ENCODE data around the gene WRAP53.
"Not testable (repeated sequence)": the region's sequence is repeated elsewhere in the genome, so short reads cannot be mapped to it uniquely, and the experiment has no call there.

Gene WRAP53

DNA sequence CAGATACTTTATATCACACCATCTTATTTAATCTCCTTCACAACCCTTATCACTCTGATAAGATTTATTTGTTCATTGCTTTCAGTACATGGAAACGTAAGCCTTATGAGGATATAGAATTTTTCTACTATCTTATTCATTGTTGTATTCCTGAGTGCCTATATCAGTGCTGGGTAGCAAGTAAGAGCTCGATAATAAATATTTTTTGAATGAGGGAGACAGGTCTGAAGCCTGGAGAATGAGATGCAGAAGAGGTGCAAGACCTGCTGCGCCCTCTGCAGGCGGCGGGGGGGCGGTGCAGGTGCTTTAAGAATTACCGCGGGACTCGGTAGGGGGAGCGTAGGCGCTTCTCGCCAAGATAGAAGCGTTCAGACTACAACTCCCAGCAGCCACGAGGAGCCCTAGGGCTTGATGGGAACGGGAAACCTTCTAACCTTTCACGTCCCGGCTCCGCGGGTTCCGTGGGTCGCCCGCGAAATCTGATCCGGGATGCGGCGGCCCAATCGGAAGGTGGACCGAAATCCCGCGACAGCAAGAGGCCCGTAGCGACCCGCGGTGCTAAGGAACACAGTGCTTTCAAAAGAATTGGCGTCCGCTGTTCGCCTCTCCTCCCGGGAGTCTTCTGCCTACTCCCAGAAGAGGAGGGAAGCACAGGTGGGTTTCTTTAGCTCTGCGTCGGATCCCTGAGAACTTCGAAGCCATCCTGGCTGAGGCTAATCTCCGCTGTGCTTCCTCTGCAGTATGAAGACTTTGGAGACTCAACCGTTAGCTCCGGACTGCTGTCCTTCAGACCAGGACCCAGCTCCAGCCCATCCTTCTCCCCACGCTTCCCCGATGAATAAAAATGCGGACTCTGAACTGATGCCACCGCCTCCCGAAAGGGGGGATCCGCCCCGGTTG, at the start of gene WRAP53:
WRAP53 (plus strand) TSS at position 570 of the 900 bp plus-strand sequence; CDS start at position 742, 172 bp downstream.
- DNase-seq (ENCODE audit: low read depth): peak; percentile 99

DNA sequence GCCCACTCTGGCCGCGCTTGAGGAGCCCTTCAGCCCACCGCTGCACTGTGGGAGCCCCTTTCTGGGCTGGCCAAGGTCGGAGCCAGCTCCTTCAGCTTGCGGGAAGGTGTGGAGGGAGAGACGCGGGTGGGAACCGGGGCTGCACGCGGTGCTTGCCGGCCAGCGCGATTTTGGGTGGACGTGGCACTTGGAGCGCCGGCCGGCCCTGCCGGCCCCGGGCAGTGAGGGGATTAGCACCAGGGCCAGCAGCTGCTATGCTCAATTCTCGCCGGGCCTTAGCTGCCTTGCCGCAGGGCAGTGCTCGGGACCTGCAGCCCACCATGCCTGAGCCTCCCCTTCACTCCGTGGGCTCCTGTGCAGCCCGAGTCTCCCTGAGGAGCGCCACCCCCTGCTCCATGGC, 47.5 kb upstream of the WRAP53 start:
- no peak for DNase-seq (ENCODE audit: low read depth)

DNA sequence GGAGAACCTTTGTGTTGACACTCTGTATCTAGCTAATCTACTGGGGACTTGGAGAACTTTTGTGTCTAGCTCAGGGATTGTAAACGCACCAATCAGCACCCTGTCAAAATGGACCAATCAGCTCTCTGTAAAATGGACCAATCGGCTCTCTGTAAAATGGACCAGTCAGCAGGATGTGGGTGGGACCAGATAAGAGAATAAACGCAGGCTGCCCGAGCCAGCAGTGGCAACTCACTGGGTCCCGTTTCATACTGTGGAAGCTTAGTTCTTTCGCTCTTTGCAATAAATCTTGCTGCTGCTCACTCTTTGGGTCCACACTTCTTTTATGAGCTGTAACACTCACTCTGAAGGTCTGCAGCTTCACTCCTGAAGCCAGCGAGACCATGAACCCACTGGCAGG, 46.6 kb upstream of the WRAP53 start:
- DNase-seq (ENCODE audit: low read depth): not testable (repeated sequence)

DNA sequence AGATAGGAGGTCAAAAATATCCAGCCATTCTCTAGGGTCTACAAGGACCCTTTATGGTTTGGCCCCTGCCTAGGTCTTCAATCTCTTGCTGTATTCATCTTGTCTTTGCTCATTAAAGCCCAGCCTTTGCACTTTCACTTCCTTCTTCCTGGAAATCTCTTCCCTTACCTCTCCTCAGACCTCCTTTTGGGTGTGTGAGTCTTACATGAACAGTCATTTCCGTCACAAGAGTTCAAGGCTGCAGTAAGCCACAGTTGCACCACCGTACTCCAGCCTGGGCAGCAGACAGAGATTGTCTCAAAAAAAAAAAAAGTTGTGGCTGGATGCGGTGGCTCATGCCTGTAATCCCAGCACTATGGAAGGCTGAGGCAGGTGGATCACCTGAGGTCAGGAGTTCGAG, 43.5 kb upstream of the WRAP53 start:
- DNase-seq (ENCODE audit: low read depth): no peak

DNA sequence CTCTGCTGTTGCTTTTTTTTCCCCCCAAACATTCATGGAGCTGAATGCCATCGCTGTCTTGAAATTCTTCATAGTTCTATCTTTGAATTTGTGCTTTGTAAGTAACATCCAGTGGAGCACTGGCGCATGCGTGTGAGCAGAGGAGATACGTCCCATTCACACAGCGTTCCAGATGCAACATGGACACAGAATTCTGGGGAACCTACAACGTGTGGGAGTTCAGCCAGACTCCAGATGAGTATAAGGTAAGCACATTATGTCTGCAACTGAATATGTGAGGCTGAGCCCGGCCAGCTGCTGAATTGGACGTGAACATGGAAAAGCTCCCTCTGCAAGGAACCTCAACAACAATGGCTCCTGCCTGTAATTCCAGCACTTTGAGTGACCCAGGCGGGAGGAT, 41.8 kb upstream of the WRAP53 start:
- no peak for DNase-seq (ENCODE audit: low read depth)

DNA sequence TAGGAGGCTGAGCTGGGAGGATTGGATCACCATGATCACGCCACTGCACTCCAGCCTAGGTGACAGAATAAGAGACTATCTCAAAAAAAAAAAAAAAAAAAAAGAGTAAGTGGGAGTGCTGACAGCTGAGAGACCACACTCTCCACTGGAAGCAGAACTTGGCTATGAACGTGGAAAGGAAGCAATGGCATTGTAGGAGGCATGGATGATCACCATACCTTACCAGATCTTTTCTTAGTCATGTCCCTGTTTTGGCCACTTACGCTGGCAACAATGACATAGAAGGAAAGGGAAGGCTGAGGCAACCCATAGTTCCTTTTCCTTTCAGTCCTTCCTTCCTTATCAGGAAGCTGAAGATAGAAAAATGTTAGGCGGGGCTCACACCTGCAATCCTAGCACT, 41.3 kb upstream of the WRAP53 start:
- DNase-seq (ENCODE audit: low read depth): no peak

DNA sequence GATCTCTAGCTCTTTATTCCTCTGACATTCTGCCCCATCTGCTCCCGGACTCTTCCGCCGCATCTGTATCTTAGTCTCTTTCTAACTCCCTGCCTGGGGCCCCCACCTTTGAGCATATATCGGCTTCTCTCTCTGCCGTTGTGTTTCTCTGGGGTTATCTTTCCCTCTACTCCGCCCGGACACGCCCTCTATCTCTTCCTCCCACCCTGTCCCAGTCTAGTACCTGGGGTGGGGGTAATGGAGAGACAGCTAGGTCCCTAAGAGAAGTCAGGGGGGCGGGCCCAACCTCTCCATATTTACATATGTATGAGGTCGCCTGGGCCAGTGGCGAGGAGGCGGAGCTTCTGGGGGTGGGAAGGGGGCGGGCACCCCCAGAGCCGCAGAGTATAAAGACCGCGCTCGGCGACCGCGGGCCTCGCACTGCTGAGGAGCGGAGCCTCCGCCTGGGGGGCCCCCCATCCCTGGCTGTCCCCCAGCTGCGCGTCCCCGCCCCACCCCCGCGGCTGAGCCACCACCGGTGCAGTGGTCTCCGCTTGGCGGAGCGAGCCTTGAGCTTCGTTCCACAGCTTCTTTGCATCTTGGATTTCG, 37.7 kb upstream of the WRAP53 start, which contains the start of gene ATP1B2:
ATP1B2 (plus strand) TSS at position 418 of the 588 bp plus-strand sequence. CDS start 593 bp downstream, outside the sequence.
- peak; percentile 23 for DNase-seq (ENCODE audit: low read depth)

DNA sequence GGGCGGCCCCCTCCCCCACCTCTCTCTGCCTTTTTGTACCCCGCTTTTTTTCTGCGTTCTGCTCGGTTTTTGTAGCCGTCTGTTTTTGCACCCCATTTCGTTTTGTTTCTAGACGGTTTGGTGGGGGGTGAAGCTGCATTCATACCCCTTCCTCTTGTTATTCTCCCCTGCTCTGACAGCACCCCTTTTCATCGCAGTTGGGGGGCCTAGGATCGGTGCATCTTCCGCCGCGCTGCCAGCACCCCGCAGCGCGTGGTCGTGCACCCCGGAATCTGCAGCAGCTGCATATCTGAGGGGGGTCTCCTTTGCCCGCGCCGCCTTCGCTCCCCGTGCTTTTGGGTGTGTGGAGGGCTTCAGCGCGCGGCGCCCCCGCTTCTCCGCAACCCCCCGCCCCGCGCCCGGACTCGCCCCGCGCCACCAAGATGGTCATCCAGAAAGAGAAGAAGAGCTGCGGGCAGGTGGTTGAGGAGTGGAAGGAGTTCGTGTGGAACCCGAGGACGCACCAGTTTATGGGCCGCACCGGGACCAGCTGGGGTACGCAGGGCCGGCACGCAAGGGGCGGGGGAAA, 37.1 kb upstream of the WRAP53 start:
- no peak for DNase-seq (ENCODE audit: low read depth)

DNA sequence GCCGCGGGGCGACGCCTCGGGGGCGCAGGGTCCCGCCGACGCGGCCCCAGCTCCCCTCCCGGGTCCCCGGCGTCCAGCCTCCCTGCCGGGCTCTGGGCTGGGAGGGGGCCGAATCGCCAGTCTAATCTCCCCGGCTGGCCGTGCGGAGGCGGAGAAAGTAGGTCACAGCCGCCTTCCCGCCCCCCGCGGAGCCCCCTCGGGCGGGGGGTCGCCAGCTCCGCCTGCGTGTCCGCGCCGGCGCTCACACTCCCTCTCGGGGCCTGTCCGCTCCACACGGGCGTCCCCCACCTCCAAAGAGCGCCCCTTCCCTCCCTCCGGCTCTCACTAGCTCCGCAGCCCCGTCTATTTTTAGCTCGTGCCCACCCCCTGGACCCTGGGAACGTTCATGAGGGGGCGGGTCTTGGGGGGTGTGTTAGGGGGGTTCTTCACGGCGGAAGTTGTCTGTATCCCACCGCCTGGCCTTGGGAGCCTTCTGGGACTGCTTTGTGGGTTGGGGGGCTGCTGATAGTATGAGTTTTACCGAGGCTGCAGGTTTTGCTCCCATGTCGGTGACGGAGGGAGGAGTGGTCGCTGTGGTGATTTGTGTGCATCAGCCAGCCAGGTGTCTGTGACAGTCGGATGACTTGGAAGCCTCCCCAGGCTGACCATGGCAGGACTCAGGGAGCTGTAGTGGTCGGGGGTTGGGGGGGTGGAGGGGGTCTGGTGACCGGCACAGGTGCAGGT, 36.5 kb upstream of the WRAP53 start:
- no peak for DNase-seq (ENCODE audit: low read depth)

DNA sequence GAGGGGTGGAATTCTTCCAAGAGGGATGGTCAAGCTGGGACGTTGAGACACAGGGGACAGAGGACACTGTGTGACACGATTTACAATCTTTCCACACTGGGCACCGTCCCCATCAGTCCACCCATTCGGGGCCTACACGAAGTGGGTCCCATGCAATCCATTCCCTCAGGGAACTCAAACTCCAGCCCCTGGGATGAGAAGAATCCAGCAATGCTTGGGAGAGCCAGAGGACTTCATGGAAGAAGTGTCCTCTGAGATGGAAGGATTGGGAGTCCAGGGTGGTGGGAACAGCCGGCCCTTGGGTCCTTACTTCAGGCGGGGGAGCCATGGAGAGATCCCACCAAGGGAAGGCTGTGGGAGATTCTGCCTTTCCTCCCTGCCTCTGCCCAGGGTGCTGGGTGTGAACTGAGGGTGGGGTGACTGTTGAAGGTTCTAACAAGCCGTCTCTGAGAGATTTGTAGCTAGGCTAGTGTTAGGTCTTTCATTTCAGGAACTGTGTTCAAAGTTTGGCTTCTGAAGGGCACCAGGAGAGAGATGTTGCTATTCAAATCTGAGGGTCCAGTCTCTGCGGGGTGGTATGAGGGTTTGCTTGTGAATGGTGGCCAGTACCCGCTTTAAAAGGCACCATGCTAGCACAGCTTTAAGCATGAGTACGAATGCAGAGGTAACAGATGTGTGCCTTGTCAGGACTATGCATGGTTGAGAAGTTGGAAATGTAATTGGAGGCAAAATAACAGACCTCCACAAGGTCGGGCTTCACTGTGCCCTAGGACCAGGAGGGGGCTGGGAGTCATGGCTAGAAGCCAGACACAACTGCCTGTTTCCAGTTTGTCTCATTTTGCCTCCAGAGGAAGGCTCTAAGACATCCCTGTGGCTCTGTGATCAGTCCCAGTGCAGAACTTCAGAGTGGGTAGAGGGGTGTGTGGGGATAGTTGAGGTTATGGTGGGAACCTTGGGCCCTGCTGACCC, 35.6 kb upstream of the WRAP53 start:
- no peak for DNase-seq (ENCODE audit: low read depth)

DNA sequence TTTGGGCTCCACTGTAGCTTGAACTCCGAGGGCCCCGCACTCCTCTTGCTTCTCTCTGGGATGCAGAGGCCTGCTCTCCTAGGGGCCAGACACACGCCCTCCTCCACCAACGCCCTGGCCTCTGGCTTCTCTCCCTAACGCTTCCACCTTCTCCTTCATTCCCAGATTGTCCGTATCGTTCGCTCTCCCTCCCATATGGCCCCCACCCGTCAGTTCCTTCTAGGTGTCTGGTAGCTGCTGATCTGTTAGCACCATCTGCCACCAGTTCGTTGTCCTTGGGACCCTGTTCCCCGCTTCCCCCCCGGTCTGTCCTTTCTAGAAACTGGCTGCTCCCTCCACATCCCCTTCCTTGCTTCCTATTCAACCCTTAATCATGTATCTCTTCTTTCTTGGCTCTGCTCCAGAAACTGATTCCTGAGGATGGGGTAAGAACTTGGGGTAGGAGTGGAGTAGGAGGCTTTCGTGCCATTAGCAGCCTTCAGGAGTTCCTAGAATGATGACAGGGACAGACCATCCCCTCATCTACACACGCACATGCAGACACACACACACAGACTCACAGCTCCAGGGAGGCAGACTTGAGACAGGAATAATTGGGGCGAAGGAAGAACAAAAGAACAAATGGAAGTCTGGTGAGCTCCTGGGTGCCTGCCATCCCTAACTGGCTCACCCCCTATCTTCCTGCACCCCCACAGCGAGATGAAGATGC, 33.3 kb upstream of the WRAP53 start:
- DNase-seq (ENCODE audit: low read depth): peak; percentile 17

DNA sequence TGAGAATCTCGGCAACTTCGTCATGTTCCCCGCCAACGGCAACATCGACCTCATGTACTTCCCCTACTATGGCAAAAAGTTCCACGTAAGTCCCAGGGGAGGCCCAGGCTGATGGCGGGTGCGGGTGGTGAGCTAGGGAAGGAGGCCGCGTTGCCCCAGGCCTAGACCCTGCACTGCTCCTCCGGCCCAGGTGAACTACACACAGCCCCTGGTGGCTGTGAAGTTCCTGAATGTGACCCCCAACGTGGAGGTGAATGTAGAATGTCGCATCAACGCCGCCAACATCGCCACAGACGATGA, 32.8 kb upstream of the WRAP53 start:
- no peak for DNase-seq (ENCODE audit: low read depth)

DNA sequence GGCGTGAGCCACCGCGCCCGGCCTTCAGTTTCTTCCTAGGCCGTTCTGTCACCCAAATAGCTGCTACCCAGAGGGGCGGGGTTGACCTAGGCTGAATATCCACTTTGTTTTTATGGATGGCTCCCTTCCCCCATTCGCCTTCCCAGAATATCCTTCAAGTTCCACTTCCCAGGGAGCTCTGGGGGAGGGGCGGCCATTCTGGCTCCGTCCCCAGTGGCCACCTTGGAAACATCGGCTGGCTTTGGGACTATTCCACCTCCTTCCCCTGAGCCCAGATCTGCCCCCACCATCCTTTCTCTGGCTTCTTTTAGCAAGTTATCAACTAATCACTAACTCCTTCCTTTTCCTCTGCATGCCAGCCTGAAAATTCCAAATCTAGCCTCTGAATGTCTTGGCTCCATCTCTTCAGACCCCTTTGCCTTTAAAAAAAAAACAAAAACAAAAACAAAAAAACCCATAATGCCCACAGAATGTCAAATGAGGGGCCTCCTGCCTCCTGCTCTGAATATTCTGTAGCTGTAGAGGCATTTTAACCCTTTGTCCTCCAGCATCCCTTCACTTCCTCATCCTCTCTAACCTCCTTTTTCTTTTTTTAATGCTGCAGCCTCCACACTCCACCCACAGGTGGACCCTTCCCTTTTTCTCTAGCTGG, 31.2 kb upstream of the WRAP53 start:
- DNase-seq (ENCODE audit: low read depth): no peak

DNA sequence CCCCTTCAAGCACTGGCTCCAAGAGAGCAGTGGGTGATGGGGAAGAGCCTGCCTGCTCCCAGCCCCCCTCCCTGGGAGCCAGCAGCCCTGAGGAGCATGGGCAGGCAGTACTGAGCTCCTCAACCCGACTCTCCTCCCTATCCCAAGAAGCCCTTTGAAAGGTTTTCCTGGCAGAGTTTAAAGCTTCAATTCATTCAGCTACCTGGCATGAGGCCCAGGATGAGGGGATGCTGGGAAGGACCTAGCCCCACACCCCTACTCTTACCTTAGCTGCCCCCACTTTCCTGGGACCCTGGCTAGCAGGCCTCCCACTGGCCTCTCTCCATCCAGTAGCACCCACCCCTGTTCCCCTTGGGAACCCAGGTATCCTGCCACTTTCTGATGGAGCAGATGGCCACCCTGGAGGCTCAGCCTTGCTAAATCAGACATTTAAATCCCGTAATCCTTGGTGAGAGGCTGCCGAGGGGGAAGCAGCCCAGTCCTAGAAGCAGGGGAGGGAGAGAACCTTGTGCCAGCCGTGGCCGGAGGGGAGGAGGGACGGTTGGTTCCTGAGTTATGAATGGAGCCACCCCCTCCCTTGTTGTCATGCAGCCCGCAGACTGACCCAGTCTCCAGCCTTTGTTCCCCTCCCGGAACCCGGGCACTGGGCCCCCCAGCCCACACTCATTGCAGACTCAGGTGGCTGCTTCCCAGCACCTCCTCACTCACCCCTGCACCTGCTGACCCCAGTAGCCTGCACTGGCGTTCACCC, 20.4 kb upstream of the WRAP53 start:
- DNase-seq (ENCODE audit: low read depth): no peak

DNA sequence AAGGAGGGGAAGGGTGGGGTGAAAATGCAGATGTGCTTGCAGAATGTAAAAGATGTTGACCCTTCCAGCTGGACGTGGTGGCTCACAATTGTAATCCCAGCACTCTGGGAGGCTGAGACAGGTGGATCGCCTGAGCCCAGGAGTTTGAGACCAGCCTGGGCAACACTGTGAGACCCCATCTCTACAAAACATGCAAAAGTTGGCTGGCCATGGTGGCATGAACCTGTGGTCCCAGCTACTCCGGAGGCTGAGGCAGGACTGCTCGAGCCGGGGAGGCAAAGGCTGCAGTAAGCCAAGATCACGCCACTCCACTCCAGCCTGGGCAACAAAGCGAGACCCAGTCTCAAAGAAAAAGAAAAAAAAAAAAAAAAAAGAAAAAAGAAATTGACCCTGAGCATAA, 19.8 kb upstream of the WRAP53 start:
- DNase-seq (ENCODE audit: low read depth): no peak

DNA sequence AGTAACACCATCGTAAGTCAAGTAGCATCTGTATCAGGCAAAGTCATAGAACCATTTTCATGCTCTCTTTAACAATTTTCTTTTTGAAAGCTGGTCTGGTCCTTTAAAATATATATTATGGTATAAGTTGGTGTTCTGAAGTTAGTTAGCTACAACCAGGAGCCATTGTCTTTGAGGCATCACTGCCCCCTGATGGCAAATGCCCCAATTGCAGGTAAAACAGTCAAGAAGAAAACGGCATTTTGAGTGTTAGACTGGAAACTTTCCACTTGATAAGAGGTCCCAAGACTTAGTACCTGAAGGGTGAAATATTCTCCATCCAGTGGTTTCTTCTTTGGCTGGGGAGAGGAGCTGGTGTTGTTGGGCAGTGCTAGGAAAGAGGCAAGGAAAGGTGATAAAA, 15.0 kb upstream of the WRAP53 start:
- no peak for DNase-seq (ENCODE audit: low read depth)

DNA sequence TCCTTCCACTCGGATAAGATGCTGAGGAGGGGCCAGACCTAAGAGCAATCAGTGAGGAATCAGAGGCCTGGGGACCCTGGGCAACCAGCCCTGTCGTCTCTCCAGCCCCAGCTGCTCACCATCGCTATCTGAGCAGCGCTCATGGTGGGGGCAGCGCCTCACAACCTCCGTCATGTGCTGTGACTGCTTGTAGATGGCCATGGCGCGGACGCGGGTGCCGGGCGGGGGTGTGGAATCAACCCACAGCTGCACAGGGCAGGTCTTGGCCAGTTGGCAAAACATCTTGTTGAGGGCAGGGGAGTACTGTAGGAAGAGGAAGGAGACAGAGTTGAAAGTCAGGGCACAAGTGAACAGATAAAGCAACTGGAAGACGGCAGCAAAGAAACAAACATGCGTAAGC, 13.3 kb upstream of the WRAP53 start:
- no peak for DNase-seq (ENCODE audit: low read depth)

DNA sequence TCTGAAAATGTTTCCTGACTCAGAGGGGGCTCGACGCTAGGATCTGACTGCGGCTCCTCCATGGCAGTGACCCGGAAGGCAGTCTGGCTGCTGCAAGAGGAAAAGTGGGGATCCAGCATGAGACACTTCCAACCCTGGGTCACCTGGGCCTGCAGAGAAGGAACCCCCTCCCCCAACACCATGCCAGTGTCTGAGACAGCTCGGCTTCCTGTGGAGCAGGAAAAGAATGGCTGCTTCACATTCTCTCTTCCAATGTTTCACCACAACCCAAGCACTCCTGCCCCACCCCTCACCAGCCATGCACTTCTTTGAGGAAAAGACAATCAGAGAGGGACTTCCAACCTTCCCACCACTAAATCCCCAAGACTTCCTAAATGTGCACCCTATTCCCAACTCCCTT, 11.7 kb upstream of the WRAP53 start:
- DNase-seq (ENCODE audit: low read depth): peak; percentile 17

DNA sequence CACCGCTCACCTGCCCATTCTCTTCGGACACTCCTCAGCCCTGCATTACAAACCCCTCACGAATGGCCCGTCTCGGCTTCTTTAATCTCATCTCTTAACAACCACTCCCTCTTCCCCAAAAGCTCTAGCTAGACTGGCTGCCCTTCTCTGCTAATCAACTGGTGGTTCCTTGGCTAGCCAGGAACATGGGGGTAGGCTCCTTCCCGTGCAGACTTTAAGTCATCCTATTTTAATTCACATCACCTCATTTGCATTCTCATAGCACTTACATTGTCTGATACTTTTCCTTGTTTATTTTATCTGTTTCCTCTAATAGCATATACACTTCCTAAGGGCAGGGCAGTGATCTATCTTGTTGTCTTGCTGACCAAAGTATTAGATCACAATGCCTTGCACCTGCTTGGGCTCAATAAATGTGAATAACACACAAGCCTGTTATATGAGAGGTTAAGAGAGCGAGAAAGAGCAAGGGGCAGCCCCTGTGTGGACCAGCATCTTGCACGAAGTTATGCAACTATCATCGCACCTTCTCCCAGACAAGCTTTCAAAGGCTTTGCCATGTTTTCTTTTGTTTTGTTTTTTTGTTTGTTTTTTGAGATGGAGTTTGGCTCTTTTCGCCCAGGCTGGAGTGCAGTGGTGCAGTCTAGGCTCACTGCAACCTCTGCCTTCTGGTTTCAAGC, 10.7 kb upstream of the WRAP53 start:
- DNase-seq (ENCODE audit: low read depth): no peak
